ENCODE data around the gene LCN9. TPM values are rescaled to one million over a fixed set of nuclear protein-coding genes. Genes with fewer than 3 reads are reported as not detected.

The LCN9 gene
- not detected for total RNA-seq (ENCODE audit: unreplicated experiment)
- long read RNA-seq, result 0 reads

- no peaks in the 10 kb centered on the region for H3K4me1 Mint-ChIP-seq (ENCODE audit: low read depth, unreplicated experiment)
- peaks cover 3% of the 10 kb centered on the region for H3K36me3 Mint-ChIP-seq (ENCODE audit: unreplicated experiment)
- peaks cover 6% of the 10 kb centered on the region for H3K9me3 Mint-ChIP-seq (ENCODE audit: unreplicated experiment)
- DNase-seq, result no peak
- H3K27me3 Mint-ChIP-seq (ENCODE audit: unreplicated experiment), result peaks cover 2% of the 10 kb centered on the region
- H3K27ac Mint-ChIP-seq (ENCODE audit: unreplicated experiment), result no peak within 1 kb of the TSS
- no peak within 1 kb of the TSS for H3K4me3 Mint-ChIP-seq (ENCODE audit: unreplicated experiment)
- no peak for TF ChIP-seq CTCF (IDR thresholded peaks at IDR 0.05; ENCODE audit: partially characterized antibody, unreplicated experiment)
These were observed at the start of gene LCN9 for GRCh38 chr9:135662758-135663450. Gene LCN9 (plus strand): TSS chr9:135663309. CDS start chr9:135663322, 13 bp downstream.

GRCh38 chr9:135613946-135614805 is 48.9 kb upstream of the LCN9 start:
- no peak overlapping the region for H3K27ac Mint-ChIP-seq (ENCODE audit: unreplicated experiment)
- H3K27me3 Mint-ChIP-seq (ENCODE audit: unreplicated experiment), result peaks cover 10% of the 10 kb centered on the region
- no peak overlapping the region for H3K4me3 Mint-ChIP-seq (ENCODE audit: unreplicated experiment)
- no peaks in the 10 kb centered on the region for H3K4me1 Mint-ChIP-seq (ENCODE audit: low read depth, unreplicated experiment)
- no peak for DNase-seq
- peaks cover 14% of the 10 kb centered on the region for H3K36me3 Mint-ChIP-seq (ENCODE audit: unreplicated experiment)
- H3K9me3 Mint-ChIP-seq (ENCODE audit: unreplicated experiment), result peaks cover 10% of the 10 kb centered on the region
- TF ChIP-seq CTCF (IDR thresholded peaks at IDR 0.05; ENCODE audit: partially characterized antibody, unreplicated experiment), result no peak

- no peak for TF ChIP-seq CTCF (IDR thresholded peaks at IDR 0.05; ENCODE audit: partially characterized antibody, unreplicated experiment)
- DNase-seq, result no peak
- Mint-ChIP-seq H3K4me3 (ENCODE audit: unreplicated experiment) (no peak overlapping the region), H3K27ac (ENCODE audit: unreplicated experiment) (no peak overlapping the region), H3K4me1 (ENCODE audit: low read depth, unreplicated experiment) (no peaks in the 10 kb centered on the region), H3K9me3 (ENCODE audit: unreplicated experiment) (peaks cover 7% of the 10 kb centered on the region), H3K36me3 (ENCODE audit: unreplicated experiment) (peaks cover 9% of the 10 kb centered on the region), H3K27me3 (ENCODE audit: unreplicated experiment) (peaks cover 5% of the 10 kb centered on the region)
These were observed 48.1 kb upstream of the LCN9 start for GRCh38 chr9:135614821-135615665.

- Mint-ChIP-seq H3K4me1 (ENCODE audit: low read depth, unreplicated experiment) (no peaks in the 10 kb centered on the region), H3K4me3 (ENCODE audit: unreplicated experiment) (no peak overlapping the region), H3K36me3 (ENCODE audit: unreplicated experiment) (peaks cover 4% of the 10 kb centered on the region), H3K27ac (ENCODE audit: unreplicated experiment) (no peak overlapping the region), H3K27me3 (ENCODE audit: unreplicated experiment) (peaks cover 2% of the 10 kb centered on the region), H3K9me3 (ENCODE audit: unreplicated experiment) (peaks cover 2% of the 10 kb centered on the region)
- no peak for TF ChIP-seq CTCF (IDR thresholded peaks at IDR 0.05; ENCODE audit: partially characterized antibody, unreplicated experiment)
- no peak for DNase-seq
These were observed 47.2 kb upstream of the LCN9 start for GRCh38 chr9:135615666-135616618.

Measured in glutamatergic neuron (in vitro differentiated cells).